Neural cell (in vitro differentiated cells): ENCODE results near the gene GNA15. TPM values are rescaled to one million over a fixed set of nuclear protein-coding genes. Genes with fewer than 3 reads are reported as not detected.

Source experiments
- H2AFZ ChIP-seq: fragments of 200-600, 300-800 bp; sonication (generic), shearing (Covaris generic); 2 replicates; pipeline ENCODE4 v1.6.0; 2014; ENCODE audit warnings: low read depth, mild to moderate bottlenecking, antibody characterized with exemption, low read length, moderate library complexity
- H3F3A ChIP-seq: fragments of 200-600 bp; shearing (Covaris generic); 2 replicates; pipeline ENCODE4 v1.6.1; 2016; ENCODE audit warnings: mild to moderate bottlenecking, moderate library complexity, mixed read lengths, antibody characterized with exemption, low read length; ENCODE audit not compliant: insufficient read depth, poor library complexity, severe bottlenecking
- H3K27ac ChIP-seq: fragments of 200-600, 300-800 bp; sonication (generic), shearing (Covaris generic); 2 replicates; pipeline ENCODE4 v1.5.1; 2014; ENCODE audit warnings: mild to moderate bottlenecking, low read length, moderate library complexity
- H3K27me3 ChIP-seq: fragments of 300-800, 200-600 bp; sonication (generic), shearing (Covaris generic); 2 replicates; pipeline ENCODE4 v1.6.0; 2014; ENCODE audit warnings: mild to moderate bottlenecking, low read depth, low read length, moderate library complexity; ENCODE audit not compliant: insufficient read depth
- H3K36me3 ChIP-seq: fragments of 300-800, 200-600 bp; sonication (generic), shearing (Covaris generic); 2 replicates; pipeline ENCODE4 v1.5.1; 2014; ENCODE audit warnings: mild to moderate bottlenecking, antibody characterized with exemption, low read length, moderate library complexity; ENCODE audit not compliant: insufficient read depth
- H3K4me2 ChIP-seq: fragments of 300-800, 200-600 bp; sonication (generic), shearing (Covaris generic); 2 replicates; pipeline ENCODE4 v1.6.0; 2014; ENCODE audit warnings: mild to moderate bottlenecking, low read length
- H3K4me3 ChIP-seq: fragments of 300-800, 200-600 bp; sonication (generic), shearing (Covaris generic); 2 replicates; pipeline ENCODE4 v1.5.1; 2014; ENCODE audit warnings: mild to moderate bottlenecking, low read length, moderate library complexity
- H3K79me2 ChIP-seq: fragments of 200-600 bp; shearing (Covaris generic); replicated peaks from 2 replicates; pipeline ENCODE4 v1.6.0; 2014; ENCODE audit warnings: mild to moderate bottlenecking, low read length, moderate library complexity; ENCODE audit not compliant: insufficient read depth
- H3K9ac ChIP-seq: fragments of 300-800, 200-600 bp; sonication (generic), shearing (Covaris generic); 2 replicates; pipeline ENCODE4 v1.6.1; 2016; ENCODE audit warnings: mild to moderate bottlenecking, low read length, mixed read lengths
- H3K9me2 ChIP-seq: fragments of 200-600 bp; shearing (Covaris generic); 2 replicates; pipeline ENCODE4 v1.6.1; 2016; ENCODE audit warnings: mild to moderate bottlenecking, low read length, mixed read lengths; ENCODE audit not compliant: insufficient read depth
- H3K9me3 ChIP-seq: fragments of 200-600, 300-800 bp; sonication (generic), shearing (Covaris generic); 2 replicates; pipeline ENCODE4 v1.6.1; 2016; ENCODE audit warnings: mild to moderate bottlenecking, mixed run types, low read length, moderate library complexity, mixed read lengths
- H4K20me1 ChIP-seq: fragments of 200-600 bp; shearing (Covaris generic); 2 replicates; pipeline ENCODE4 v1.6.1; 2016; ENCODE audit warnings: mild to moderate bottlenecking, mixed run types; ENCODE audit not compliant: insufficient read depth
- CTCF ChIP-seq: fragments of 450-650 bp; IDR thresholded peaks from 2 replicates; pipeline ENCODE4 v1.5.1; 2014; ENCODE audit warnings: antibody characterized with exemption, mild to moderate bottlenecking, moderate library complexity; ENCODE audit not compliant: poor library complexity, severe bottlenecking
- EP300 ChIP-seq: fragments of 450-650 bp; conservative IDR thresholded peaks from 2 replicates; pipeline ENCODE4 v1.6.1; 2014; ENCODE audit warnings: antibody characterized with exemption, mild to moderate bottlenecking, moderate library complexity; ENCODE audit not compliant: poor library complexity, severe bottlenecking
- EZH2 ChIP-seq: fragments of 200-600, 300-800 bp; shearing (Covaris generic), sonication (generic); IDR thresholded peaks from 2 replicates; pipeline ENCODE4 v1.6.1; 2014; ENCODE audit warnings: antibody characterized with exemption, low read length, borderline replicate concordance, mild to moderate bottlenecking; ENCODE audit not compliant: insufficient read depth, poor library complexity, severe bottlenecking
- MXI1 ChIP-seq: fragments of 450-650 bp; conservative IDR thresholded peaks from 2 replicates; pipeline ENCODE4 v1.6.1; 2014; ENCODE audit warnings: antibody characterized with exemption, mild to moderate bottlenecking; ENCODE audit not compliant: poor library complexity, severe bottlenecking
- POLR2AphosphoS5 ChIP-seq: IDR thresholded peaks from 2 replicates; pipeline ENCODE4 v1.6.1; 2012
- RAD21 ChIP-seq: fragments of 450-650 bp; conservative IDR thresholded peaks from 2 replicates; pipeline ENCODE4 v1.6.1; 2014; ENCODE audit warnings: antibody characterized with exemption, mild to moderate bottlenecking, moderate library complexity
- REST ChIP-seq: IDR thresholded peaks from 2 replicates; pipeline ENCODE4 v1.6.1; 2012; ENCODE audit warnings: borderline replicate concordance
- SMC3 ChIP-seq: fragments of 450-650 bp; conservative IDR thresholded peaks from 2 replicates; pipeline ENCODE4 v1.6.1; 2014; ENCODE audit warnings: antibody characterized with exemption, mild to moderate bottlenecking, moderate library complexity; ENCODE audit not compliant: poor library complexity
- TAF1 ChIP-seq: IDR thresholded peaks from 2 replicates; pipeline ENCODE4 v1.6.1; 2012; ENCODE audit warnings: low read depth
- polyA plus RNA-seq: library from polyadenylated mRNA; depleted of rRNA; stranded (reverse); fragments of >200 nt; gene quantifications from 2 replicates; pipeline ENCODE4 v1.2.3, GENCODE V29; 2014

The GNA15 gene
- polyA plus RNA-seq, 1 donor from 2014 or later: not detected

DNA sequence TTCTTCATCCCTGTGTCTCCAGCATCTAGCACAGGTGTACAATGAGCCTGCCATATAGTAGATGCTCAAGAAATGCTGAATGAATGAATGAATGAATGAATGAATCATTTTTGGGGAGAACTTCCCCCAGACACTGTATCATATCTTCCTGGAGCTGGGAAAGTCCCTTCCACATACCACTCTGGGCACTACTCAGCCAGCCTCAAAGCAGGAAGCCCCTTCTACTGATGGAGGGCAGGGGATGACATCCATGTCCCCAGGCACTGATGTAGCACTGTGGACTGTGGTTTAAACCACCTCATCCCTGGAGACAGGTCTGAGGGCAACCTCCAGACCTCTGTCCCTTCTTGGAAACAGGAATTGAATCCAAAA, 4.8 kb downstream of the GNA15 start:
- Histone ChIP-seq H3K36me3 (no peaks in the 10 kb centered on the region), H3K9me2 (no peaks in the 10 kb centered on the region), H4K20me1 (no peaks in the 10 kb centered on the region), H2AFZ (no peak overlapping the region), H3K4me3 (no peak overlapping the region), H3F3A (no peaks in the 10 kb centered on the region), H3K9ac (no peak overlapping the region), H3K27me3 (no peaks in the 10 kb centered on the region), H3K79me2 (no peaks in the 10 kb centered on the region), H3K27ac (no peak overlapping the region), H3K9me3 (no peaks in the 10 kb centered on the region), H3K4me2 (no peak overlapping the region)
- TF ChIP-seq RAD21 (no peak), EZH2 (no peak), CTCF (no peak), REST (no peak), MXI1 (no peak), EP300 (no peak), SMC3 (no peak), TAF1 (no peak), POLR2AphosphoS5 (no peak)

DNA sequence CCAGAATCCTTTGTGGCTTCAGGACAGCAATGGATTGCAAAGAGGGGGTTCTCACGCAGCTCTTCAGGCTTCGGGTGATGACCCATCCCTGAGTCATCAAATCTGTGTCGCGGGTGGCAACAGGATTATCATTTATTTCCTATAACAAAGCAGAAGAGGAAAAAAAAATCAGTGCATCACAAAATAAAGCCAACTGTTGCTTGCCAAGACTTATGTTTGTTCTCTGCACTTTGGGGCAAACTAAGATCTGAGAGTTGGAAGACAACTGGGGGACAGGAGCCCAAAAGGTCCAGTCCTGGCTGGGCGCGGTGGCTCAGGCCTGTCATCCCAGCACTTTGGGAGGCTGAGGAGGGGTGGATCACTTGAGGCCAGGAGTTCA, 6.4 kb downstream of the GNA15 start:
- Histone ChIP-seq H3K4me3 (no peak overlapping the region), H4K20me1 (no peaks in the 10 kb centered on the region), H3K9ac (no peak overlapping the region), H3K79me2 (no peaks in the 10 kb centered on the region), H3K9me2 (no peaks in the 10 kb centered on the region), H3K27ac (no peak overlapping the region), H3F3A (no peaks in the 10 kb centered on the region), H3K4me2 (no peak overlapping the region), H3K36me3 (no peaks in the 10 kb centered on the region), H2AFZ (no peak overlapping the region), H3K9me3 (no peaks in the 10 kb centered on the region), H3K27me3 (no peaks in the 10 kb centered on the region)
- no peak for TF ChIP-seq RAD21
- TF ChIP-seq REST: no peak
- TF ChIP-seq CTCF: no peak
- TF ChIP-seq POLR2AphosphoS5: no peak
- no peak for TF ChIP-seq SMC3
- no peak for TF ChIP-seq TAF1
- no peak for TF ChIP-seq MXI1
- TF ChIP-seq EP300: no peak
- TF ChIP-seq EZH2: no peak
